GM10248 (cell line): Measurements from ENCODE around the gene STARD10.

Experiments
- CTCF ChIA-PET: fragments of 300-600 bp; sonication (Branson Sonifier 250); formaldehyde crosslinking; extraction: SDS; loops from one replicate; lab custom pipeline; 2021; ENCODE audit warnings: antibody characterized with exemption; lab: Yijun Ruan, JAX
- POLR2A ChIA-PET: fragments of 350-650 bp; sonication (Branson Sonifier 250); formaldehyde crosslinking; extraction: SDS; loops from one replicate; lab custom pipeline; 2020; ENCODE audit warnings: antibody characterized with exemption; lab: Yijun Ruan, JAX
- DNase-seq: peaks from one replicate; pipeline ENCODE4 v3.0.0; 2012; ENCODE audit errors: extremely low spot score
- TF ChIP-seq, protein P1 (sequence below): IDR thresholded peaks from 2 replicates; pipeline ENCODE4 v1.5.1; 2012; ENCODE audit warnings: mild to moderate bottlenecking, low read depth; ENCODE audit errors: extremely low read depth, missing control alignments, control extremely low read depth

Gene STARD10

DNA sequence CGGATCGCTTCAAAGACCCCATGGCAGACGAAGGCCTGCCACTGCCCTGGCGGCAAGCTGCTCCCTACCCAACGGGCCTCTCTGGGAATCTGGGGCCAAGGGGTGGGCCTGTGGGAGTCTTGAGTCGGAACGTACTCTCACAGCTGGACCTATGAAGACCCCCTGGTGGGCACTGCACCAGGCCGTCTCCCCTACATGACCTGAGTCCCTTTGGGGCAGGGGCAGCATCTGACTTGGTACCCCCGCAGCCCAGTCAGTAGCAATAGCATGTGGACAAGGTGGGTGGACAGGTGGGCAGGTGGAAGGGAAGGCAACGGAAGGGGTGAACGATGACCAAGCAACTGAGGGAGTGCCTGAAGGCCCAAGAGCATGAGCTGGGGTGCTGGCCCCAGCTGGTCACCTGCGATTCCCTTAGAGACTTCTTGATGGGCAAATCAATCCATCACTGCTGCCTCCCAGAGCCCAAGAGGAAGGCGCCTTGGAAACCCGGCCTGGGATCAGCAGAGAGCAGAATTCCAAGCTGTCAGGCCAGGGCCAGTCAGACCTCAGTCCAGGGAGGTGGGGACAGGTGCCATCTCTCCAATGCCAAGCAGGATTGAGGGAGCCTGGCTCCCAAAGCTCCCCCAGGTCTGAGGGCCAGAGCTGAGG is 76.9 kb downstream of the STARD10 start:
- DNase-seq = no peak
- CTCF ChIA-PET = interaction anchor here (0.8 to 3.6 kb wide), 6 partner anchors 9 to 77 kb away, joined by 3 to 16 read pairs (median 8); partner anchors contain the start of gene STARD10
- TF ChIP-seq, protein P1, sequence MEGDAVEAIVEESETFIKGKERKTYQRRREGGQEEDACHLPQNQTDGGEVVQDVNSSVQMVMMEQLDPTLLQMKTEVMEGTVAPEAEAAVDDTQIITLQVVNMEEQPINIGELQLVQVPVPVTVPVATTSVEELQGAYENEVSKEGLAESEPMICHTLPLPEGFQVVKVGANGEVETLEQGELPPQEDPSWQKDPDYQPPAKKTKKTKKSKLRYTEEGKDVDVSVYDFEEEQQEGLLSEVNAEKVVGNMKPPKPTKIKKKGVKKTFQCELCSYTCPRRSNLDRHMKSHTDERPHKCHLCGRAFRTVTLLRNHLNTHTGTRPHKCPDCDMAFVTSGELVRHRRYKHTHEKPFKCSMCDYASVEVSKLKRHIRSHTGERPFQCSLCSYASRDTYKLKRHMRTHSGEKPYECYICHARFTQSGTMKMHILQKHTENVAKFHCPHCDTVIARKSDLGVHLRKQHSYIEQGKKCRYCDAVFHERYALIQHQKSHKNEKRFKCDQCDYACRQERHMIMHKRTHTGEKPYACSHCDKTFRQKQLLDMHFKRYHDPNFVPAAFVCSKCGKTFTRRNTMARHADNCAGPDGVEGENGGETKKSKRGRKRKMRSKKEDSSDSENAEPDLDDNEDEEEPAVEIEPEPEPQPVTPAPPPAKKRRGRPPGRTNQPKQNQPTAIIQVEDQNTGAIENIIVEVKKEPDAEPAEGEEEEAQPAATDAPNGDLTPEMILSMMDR = no peak
- POLR2A ChIA-PET = no interaction called here

DNA sequence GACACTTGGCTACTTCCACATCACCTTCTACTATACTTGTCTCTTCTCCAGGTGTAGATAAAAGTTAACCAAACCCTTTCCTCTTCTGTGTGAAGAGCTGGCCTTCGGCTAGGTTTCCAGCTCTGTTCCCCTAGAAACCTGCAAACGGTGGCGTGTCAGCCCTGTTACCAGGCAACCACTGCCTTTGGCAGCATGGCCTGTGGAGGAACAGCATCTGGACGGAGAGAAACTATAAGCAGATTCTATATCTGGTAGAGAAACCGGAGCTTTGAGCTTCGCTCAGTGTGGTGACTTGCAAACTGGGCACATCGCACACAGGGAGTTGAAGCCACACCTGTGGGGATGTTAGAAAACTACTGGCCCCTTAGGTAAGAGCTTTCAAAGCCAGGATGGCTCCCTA is 77.6 kb downstream of the STARD10 start:
- POLR2A ChIA-PET = interaction anchor here (0.6 kb wide), 1 partner anchor 48 kb away, joined by 6 read pairs; no protein-coding TSS in a partner anchor
- no peak for DNase-seq
- TF ChIP-seq, protein P1 = no peak
- CTCF ChIA-PET = interaction anchor here (0.8 to 3.6 kb wide), 5 partner anchors 9 to 78 kb away, joined by 3 to 16 read pairs (median 6); partner anchors contain the start of gene STARD10

DNA sequence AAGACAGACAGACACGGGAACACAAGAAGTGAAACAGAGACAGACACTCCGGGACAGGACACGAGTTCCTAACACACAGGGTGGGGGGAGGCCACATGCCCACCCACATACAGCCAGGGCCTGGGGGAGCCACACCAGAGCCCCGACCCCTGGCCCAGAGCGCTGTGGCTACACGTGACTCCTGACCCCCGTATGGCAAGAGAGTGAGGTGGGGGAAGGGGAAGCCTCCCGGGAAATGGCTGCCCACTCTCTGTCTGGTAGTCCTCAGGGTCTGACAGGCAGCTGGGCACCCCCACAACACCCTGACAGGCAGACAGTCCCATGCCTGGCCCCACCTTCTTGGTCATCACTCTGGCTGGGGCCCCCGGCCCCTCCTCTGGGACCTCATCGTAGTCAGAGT is 81.0 kb downstream of the STARD10 start:
- CTCF ChIA-PET = no interaction called here
- TF ChIP-seq, protein P1 = no peak
- DNase-seq = no peak
- POLR2A ChIA-PET = no interaction called here

DNA sequence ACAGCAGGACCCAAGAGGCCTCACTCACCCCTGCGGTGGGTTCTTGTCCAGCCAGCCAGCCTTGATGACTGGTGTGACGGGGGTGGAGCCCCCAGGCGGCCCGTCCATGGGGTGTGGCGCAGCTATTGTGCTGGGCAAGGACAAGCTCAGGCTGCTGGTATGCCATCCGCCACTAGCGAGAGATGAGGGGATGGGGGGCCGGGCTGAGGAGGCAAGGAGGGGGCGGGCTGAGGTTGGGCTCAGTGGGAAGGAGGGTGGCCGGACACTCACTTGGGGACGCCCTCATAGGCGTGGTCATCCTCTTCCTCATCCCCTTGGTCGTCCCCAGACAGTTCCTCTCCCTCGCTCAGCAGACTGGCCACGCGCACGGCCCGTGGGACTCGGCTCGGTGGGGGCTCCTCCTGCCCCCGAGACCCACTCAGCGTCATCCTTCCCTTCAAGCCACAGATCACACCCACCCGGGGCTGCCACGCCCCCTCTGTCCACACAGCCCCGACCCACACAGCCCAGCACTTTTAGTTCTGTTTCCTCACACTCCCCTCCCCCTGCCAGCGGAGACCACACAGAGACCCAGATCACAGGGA is 81.6 kb downstream of the STARD10 start:
- TF ChIP-seq, protein P1 = no peak
- no peak for DNase-seq
- ChIA-PET CTCF (no interaction called here), POLR2A (no interaction called here)

DNA sequence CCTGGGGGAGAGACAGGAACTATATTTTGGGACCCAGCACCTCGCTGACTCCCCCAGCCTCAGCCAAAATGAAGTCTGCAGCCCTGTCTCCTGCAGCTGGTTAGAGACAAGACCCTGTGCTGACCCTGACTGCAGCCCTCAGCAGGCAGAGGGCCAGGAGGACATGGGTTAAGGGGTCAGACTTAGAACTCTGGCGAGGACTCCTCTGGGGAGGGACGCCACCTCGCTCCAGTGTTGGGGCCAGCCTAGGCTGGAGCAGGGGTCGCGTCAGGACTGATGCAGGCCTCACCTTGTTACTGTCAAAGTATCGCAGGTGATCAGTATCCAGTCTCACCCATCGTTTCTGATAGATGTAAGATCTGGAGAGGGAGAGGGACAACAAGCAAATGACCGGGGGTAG is 82.7 kb downstream of the STARD10 start:
- ChIA-PET POLR2A (no interaction called here), CTCF (interaction anchor here (1.0 kb wide), 1 partner anchor 27 kb away, joined by 4 read pairs; no protein-coding TSS in a partner anchor)
- TF ChIP-seq, protein P1 = no peak
- no peak for DNase-seq

DNA sequence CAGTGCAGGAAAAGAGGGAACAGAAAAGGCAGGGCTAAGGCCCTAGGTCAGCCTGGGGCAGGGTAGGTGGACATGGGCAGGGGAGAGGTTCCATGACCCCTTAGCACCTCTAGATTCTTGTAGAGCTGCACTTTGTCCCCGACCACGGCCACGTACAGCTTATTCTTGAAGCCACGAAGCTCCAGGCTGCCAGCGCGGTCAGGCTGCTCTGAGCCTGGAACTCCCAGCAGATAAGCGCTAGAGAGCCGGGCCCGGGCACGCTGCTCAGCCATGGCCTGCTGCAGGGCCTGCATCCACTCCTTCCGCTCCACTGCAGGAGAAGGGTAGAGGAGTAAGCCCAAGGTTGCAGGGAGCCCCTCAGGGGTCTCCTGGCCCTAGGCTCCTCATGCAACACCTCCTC is 83.6 kb downstream of the STARD10 start:
- TF ChIP-seq, protein P1 = no peak
- CTCF ChIA-PET = interaction anchor here (1.0 kb wide), 1 partner anchor 26 kb away, joined by 4 read pairs; no protein-coding TSS in a partner anchor
- POLR2A ChIA-PET = no interaction called here
- no peak for DNase-seq
